A673 (cell line): ENCODE results near the gene GLCCI1.

Experiments used
- CTCF ChIP-seq: fragments of 300-800, 200-600 bp; sonication (generic); conservative IDR thresholded peaks from 2 replicates; pipeline ENCODE4 v1.5.1; 2017; ENCODE audit warnings: low read depth, mild to moderate bottlenecking, antibody characterized with exemption, low read length, moderate library complexity, mixed read lengths
- EZH2 ChIP-seq: fragments of 200-600 bp; sonication (generic); IDR thresholded peaks from 2 replicates; pipeline ENCODE4 v1.6.1; 2017; ENCODE audit warnings: borderline replicate concordance, low read depth, mild to moderate bottlenecking, mixed read lengths, antibody characterized with exemption, low read length; ENCODE audit not compliant: poor library complexity, severe bottlenecking

- no peak for TF ChIP-seq EZH2
- no peak for TF ChIP-seq CTCF
Measured at GRCh38 chr7:8086239-8086638, 117.6 kb downstream of the GLCCI1 start.
